NCI-H2196 (cell line): ENCODE results near the gene HMGXB4.
"Not testable (repeated sequence)": the region's sequence is repeated elsewhere in the genome, so short reads cannot be mapped to it uniquely, and the experiment has no call there.

Experiments
- DNase-seq: peaks from one replicate; lab custom pipeline; 2025; ENCODE audit not compliant: unreplicated experiment; lab: John Stamatoyannopoulos, UW

HMGXB4 gene, protein sequence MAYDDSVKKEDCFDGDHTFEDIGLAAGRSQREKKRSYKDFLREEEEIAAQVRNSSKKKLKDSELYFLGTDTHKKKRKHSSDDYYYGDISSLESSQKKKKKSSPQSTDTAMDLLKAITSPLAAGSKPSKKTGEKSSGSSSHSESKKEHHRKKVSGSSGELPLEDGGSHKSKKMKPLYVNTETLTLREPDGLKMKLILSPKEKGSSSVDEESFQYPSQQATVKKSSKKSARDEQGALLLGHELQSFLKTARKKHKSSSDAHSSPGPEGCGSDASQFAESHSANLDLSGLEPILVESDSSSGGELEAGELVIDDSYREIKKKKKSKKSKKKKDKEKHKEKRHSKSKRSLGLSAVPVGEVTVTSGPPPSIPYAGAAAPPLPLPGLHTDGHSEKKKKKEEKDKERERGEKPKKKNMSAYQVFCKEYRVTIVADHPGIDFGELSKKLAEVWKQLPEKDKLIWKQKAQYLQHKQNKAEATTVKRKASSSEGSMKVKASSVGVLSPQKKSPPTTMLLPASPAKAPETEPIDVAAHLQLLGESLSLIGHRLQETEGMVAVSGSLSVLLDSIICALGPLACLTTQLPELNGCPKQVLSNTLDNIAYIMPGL

DNA sequence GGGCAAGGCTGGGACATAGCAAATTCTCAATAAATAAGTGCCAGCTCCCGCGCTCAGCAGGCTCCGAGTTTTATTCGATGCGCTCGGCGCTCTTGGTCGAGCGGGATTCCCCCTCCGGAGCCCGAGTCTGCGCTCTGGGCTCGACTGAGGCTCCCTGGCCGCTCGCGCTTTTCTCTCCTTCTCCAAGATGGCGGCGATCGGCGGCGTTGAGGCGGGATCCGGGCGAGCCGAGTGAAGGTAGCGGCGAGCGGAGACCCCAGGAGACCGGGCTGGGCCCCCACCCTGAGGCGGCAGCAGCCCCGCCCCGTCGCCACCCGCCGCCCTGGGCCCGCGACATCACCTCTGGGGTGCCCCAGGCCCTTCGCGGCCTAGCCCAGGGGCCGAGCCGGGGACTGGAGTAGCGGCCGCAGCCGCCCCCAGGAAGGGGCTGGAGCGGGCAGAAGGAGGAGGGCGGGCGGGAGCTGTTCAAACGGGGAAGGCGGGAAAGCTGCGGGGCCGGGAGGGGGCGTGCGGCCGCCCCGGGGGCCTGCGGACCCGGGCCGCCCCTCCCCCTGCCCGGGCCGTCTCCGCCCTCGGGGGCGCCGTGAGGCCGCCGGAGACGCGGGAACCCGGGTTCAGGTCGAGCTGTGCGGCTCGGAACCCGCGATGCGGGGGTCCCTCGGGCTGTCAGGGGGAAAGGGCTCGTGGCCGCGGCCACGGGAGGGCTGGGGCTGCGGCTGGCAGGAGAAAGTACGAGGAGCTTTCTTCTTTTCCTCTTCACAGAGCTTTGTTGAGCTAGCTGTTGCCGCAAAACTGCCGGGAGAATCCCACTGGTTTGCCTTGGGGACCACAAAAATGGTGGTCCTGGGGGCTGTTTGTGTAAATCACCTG, at the start of gene HMGXB4:
Gene HMGXB4 (plus strand): TSS at position 173 of the 870 bp plus-strand sequence. CDS start 4,898 bp downstream, outside the sequence.
- peak; percentile 74 for DNase-seq

DNA sequence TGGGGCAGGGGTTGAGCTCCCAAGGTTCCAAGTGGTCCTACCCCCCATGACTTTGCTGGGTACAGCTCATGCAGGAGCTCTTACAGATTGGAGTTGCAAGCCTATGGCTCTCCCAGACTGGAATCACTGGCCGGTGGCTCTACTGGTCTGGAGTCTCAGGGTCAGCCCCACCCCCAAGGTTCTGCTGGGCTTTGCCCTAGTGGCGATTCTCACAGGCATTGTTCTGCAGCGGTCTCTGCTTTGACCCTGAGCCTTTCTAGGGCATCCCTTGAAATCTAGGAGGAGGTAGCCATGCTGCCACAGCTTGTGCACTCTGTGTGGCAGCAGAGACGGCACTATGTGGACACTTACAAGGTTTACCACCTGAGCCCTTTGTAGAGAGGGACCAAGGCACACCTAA, 49.3 kb upstream of the HMGXB4 start:
- DNase-seq: no peak

DNA sequence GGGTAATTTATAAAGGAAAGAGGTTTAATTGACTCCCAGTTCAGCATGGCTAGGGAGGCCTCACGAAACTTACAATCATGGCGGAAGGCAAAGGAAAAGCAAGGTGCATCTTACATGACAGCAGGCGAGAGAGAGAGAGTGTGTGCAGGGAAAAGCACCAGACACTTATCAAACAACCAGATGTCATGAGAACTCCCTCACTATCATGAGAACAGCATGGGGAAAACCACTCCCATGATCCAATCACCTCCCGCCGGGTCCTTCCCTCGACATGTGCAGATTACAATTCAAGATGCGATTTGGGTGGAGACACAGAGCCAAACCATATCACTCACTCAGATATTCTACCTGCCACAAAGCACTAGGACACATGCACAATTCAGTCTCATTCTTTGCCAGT, 48.1 kb upstream of the HMGXB4 start:
- no peak for DNase-seq

DNA sequence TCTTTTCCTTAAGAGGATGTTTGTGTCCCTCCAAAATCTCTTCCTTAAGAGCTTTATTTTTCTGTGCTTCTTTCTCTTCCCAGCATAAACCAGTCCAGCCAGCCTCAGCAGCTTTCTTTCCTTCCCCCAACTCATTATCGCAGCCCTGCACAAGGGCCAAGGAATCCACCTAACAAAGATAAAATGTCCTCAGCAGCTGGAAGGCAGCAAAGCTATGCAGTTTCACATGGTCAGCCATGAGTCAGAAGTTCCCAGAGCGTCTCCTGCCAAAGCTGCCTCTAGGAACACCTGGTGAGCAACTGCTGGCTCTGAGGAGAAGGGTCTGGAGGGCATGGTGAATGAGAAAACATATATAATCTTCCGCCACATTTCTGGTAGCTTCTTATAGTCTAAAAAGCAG, 45.3 kb upstream of the HMGXB4 start:
- DNase-seq: no peak

DNA sequence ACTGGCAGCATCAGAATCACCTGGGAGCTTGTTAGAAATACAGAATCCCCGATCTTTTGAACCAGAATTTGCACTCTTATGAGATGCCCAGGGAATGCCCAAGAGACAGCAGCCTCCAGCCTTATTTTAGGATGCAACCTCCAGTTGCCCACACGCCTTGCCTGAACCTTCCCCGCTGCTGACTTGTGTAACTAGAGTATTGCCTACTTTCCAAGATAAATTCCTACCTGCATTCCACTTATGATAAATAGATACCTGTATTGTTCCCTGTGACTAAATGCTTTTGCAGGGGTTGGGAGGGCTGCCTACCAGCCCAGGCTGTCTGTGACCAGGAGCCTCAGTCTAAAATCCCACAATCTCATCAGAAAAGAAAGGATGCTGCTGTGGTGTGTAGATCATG, 44.3 kb upstream of the HMGXB4 start:
- DNase-seq: no peak

DNA sequence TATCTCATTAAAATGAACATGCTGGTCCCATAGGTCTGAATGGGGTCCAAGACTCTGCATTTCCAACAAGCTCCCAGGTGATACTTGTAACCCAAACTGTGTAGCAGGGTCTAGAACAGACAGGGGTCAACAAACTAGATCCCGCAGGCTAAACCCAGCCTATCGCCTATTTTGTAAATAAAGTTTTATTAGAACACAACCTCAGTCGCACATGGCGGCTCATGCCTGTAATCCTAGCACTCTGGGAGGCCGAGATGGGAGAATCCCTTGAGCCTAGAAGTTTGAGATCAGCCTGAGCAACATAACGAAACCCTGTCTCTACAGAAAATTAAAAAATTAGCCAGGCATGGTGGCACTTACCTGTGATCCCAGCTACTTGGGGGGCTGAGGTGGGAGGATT, 42.3 kb upstream of the HMGXB4 start:
- no peak for DNase-seq

DNA sequence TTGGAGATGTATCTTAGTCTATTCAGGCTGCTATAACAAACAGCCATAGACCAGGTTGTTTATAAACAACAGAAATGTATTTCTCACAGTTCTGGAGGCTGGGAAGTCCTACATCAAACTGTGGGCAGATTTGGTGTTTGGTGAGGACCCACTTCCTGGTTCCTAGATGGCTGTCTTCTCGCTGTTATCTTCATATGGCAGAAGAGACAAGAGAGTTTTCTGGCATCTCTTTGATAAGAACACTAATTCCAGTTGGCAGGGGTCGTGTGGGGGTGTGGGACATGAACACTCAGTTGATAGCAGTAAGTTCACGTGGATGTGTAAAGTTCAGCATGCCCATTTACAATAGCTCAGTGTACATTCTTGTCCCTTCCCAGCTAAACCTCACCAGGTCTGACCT, 41.3 kb upstream of the HMGXB4 start:
- DNase-seq: no peak

DNA sequence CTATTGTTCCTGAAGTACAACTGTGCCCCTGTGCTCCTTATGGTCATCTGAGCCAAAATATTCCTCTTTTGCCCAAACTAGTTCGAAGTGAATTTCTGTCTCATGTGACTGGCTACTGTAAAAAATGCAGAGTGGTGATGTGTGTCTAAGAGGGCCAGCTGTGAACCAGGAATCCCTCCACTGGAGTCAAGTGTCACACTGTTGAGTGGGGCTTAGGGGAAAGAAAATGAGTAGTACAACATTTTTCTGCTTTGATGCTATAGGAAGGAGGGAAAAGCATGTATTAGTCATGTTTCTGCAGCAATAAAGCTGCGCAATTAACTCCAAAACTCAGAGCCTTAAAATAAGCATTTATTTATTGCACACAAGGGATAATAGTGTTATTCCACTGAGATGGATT, 39.8 kb upstream of the HMGXB4 start:
- no peak for DNase-seq

DNA sequence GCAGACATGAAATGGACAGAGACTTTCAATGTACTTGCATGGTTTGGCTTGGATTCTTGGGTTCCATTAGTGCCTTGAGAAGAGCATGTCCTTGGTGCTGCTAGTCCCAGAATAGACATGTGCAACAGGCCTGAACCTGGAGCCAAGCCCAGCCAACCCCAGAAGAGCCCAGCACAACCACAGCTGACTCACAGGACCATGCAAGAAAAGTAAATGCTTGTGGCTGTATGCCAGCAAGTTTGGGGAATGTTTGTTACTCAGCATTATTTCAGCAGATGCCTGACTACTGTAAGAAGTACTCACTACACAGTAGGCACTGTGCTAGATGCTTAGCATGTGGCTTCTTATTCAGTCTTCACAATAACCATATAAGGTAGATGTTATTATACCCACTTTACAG, 39.2 kb upstream of the HMGXB4 start:
- DNase-seq: no peak

DNA sequence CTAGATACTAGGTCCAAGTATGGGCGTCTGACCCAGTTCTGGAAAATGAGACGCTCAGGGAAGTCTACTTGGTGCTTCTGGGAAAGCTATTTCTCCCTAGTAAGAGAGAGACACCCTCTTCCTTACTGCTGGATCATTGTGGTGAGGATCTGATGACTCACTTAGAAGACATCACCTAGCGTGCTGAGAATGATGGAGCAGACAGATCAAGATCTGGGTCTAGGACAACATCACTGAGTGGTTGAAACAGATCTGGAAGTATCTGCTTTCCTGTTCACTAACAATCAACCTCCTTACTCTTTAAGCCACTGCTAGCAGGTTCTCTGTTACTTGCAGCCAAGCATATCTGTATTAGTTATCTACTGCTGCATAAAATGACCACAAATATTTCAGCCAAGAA, 38.3 kb upstream of the HMGXB4 start:
- DNase-seq: no peak

DNA sequence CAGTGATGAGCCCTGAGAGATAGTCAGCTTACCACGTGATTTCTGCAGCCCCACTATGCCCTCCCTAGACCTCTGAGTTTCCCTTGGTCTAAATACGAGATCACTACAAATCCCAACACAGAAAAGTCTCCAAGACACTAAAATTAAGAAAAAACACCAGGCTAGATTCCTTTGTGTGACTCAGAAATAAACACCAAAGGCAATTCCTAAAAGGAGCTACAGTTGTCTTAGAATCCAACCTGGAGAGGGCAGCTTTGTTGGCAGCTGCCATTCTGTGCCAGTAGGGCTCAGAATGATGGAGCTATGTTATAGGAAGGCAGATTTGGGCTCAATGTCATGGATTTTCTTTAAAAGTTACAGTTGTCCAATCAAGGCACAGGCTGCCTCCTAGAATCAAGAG, 37.1 kb upstream of the HMGXB4 start:
- DNase-seq: no peak

DNA sequence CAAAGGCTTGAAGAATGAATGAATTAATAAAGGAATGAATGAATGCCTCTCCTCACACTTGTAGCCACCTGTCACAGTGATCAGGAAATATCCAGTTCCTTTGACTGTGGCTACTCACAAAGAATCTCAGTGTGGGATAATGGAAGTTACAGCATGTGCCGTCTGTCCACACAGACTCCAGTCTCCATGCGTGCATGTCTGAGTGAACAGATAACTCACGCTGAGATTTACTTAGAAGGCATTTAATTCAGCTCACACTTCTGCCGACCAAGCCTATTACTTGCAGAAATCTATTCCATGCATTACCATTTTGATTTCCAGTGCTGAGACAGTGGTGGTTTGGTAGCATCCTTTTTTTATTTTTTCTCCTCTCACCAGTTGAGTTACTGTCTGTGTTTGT, 32.3 kb upstream of the HMGXB4 start:
- no peak for DNase-seq

DNA sequence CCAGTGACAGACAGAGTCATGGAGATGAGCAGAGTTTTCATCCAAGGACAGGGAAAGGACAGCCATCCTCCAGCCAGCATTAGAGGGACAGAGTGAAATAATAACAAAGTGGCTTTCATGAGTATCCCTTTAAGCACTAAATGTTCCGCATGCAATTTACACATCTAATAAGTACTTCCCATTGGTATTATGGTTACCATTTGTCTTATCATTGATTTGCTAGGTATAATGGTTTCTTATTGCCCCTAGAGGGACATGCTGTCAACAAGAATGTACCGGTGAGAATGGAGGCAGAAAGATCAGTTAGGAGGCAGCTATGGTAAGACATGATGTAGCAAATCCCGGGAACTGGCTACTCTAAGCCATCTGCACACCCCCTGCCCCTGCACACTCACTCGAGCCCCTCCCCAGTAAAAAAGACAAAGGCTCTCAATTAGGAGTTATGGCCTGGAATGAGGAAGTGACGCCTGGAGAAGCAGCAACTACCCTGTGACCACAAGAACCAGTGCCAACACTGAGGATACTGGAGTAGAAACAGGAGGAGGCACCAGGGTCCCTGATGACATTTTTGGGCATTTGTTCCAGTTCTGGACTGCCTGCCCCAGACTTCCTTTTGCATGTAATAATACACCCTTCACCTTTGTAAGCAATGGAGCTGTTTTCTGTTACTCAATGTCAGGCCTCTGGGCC, 30.2 kb upstream of the HMGXB4 start:
- DNase-seq: no peak

DNA sequence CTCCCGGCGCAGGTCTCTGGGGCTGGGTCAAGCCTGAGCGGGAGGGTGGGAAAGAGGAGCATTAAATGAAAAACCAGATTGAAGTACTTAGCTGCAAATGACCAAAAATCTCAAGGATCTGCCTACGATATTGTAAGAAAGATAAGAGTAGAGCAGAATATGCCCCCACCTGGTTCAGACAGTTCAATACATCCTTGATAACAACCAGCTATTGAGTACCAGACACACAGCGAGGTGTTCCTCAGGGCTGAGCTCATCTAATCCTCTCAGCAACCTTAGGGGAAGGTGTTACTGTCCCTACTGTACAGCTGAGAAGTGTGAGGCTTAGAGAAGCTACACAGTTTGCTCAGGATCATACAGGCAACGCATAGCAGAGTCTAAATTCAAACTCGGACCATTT, 27.4 kb upstream of the HMGXB4 start:
- DNase-seq: no peak

DNA sequence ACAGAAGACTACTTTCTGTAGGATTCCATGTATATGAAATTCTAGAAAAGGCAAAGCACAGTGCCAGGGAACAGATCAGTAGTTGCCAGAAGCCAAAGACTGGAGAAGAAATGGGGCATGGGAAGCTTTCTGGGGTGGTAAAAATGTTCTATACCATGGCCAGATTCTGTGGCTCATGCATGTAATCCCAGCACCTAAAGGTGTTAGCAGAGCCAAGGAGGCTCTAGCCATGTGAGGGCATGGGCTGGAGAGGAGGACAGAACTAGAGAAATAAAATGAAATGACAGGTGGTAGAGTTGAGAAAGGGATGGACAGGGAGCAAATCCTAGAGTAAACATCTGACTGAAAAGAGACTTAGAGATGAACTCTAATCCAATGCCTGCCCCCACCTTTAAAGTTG, 26.9 kb upstream of the HMGXB4 start:
- no peak for DNase-seq

DNA sequence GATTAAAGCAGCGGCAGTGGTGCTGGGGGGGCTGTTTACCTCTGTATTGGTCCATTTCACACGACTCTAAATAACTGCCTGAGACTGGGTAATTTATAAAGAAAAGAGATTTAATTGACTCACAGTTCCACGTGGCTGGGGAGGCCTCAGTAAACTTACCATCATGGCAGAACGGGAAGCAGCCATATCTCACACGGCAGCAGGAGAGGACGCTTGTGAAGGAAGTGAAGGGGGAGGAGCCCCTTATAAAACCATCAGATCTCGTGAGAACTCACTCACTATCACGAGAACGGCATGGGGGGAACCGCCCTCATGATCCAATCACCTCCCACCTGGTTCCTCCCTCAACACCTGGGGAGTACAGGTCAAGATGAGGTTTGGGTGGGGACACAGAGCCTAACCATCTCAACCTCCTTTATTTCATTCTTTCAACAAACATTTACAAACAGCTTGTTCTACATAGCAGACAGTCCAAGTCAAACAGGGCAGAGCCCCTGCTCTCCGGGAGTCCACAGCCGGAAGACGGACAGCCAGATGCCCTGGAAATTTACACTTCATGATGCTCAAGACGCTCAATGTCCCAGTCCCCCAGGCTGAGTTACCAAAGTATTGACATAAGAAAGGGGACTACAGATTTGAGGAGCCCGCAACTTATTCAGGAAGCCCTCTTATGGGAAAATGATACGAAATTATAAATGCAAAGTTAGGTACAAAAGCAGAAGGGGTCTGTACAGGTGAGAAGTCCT, 26.3 kb upstream of the HMGXB4 start:
- DNase-seq: no peak

DNA sequence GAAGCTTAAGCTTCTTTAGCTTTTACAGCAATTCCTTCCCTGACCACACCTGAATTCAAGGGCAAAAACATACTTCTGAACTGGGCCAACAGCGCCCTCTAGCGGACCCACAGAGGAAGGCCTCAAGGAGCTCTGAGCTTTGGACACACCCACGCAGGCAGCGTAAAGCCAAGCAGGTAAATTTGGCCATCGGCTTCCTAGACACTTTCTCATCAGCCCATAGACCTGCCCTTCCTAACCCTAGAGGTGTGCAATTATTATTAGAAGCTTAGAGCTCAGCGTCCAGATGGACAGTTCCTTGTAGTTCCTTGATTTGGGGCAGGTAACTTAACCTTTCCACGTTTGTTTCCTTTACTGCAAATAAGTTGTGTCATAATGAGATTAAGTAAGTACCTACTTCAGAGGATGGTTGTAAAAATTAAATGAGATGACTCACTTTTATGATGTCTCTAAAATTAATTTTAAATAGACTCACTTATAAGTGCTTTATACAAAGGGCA, 25.7 kb upstream of the HMGXB4 start:
- peak; percentile 35 for DNase-seq

DNA sequence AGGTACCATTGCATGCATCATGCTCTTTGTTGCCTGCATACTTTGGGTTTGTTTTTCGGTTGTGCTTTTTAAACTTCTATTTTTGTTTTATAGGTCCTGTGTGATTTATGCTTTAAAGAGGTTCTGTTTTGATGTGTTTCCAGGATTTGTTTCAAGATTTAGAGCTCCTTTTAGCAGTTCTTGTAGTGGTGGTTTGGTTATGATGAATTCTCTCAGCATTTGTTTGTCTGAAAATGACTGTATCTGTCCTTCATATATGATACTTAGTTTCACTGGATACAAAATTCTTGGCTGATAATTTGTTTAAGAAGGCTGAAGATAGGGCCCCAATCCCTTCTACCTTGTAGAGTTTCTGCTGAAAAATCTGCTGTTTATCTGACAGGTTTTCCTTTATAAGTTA, 18.5 kb upstream of the HMGXB4 start:
- DNase-seq: not testable (repeated sequence)

DNA sequence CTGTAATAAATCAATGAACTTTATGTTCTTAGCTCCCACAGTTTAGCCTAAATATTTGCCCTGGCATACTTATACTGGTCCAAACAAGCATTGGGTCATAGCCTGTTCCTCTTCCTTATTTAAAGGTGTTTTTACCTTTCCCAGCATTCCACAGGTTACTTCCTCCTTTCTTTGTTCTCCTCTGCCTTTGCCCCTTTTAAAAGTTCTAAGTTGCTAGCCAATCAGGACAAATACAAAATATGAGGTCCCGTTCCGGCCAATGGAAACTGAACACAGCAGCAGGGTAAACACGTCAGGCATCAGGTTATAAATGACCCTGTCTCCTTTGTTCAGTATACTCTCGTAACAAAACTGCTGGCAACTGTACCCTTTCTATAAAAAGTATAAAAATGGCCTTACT, 12.8 kb upstream of the HMGXB4 start:
- not testable (repeated sequence) for DNase-seq

DNA sequence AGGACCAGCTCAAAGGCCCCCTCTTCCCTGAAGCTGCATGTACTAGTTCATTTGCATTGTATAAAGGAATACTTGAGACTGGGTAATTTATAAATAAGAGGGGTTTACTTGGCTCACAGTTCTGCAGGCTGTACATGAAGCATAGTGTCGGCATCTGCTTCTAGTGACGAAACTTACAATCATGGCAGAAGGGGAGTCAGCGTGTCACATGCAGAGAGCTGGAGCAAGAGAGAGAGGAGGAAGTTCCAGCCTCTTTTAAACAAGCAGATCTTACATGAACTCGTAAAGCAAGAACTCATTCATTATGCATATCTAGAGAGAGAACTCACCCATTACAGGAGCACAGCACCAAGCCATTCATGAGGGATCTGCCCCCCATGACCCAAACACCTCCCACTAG, 7.1 kb upstream of the HMGXB4 start:
- no peak for DNase-seq
